Daoy (cell line): ENCODE measurements around the gene NOS1AP. TPM values are rescaled to one million over a fixed set of nuclear protein-coding genes. Genes with fewer than 3 reads are reported as not detected.
A peak's percentile ranks its signal among the peaks of the same experiment; 100 is the strongest.

ENCODE experiments used
- DNase-seq: peaks from one replicate; pipeline ENCODE4 v3.0.0-alpha.2; 2015; ENCODE audit warnings: low read depth
- total RNA-seq: library from RNA; depleted of rRNA; stranded (reverse); fragments of >200 nt; shearing (Covaris generic); gene quantifications from 2 replicates; pipeline ENCODE4 v1.2.3, GENCODE V29; 2014

NOS1AP gene
- total RNA-seq, 1 experiment from 2014 or later: 0.06 TPM

- no peak for DNase-seq
These were observed 20.3 kb downstream of the NOS1AP start for GRCh38 chr1:162089748-162090147.

GRCh38 chr1:162090378-162090777, 20.9 kb downstream of the NOS1AP start:
- DNase-seq: no peak

- no peak for DNase-seq
These were observed 22.4 kb downstream of the NOS1AP start for GRCh38 chr1:162091681-162092524.

- DNase-seq: no peak
These were observed 23.6 kb downstream of the NOS1AP start for GRCh38 chr1:162093095-162093494.

GRCh38 chr1:162094271-162094670, 24.8 kb downstream of the NOS1AP start:
- no peak for DNase-seq

GRCh38 chr1:162094723-162095122, 25.2 kb downstream of the NOS1AP start:
- DNase-seq: no peak

- no peak for DNase-seq
These were observed 38.4 kb downstream of the NOS1AP start for GRCh38 chr1:162107911-162108310.

- no peak for DNase-seq
These were observed 38.9 kb downstream of the NOS1AP start for GRCh38 chr1:162108426-162108825.

- DNase-seq: no peak
These were observed 41.4 kb downstream of the NOS1AP start for GRCh38 chr1:162110910-162111309.

- no peak for DNase-seq
These were observed 42.1 kb downstream of the NOS1AP start for GRCh38 chr1:162111572-162111971.

GRCh38 chr1:162113419-162113818, 43.9 kb downstream of the NOS1AP start:
- DNase-seq: no peak

- DNase-seq: no peak
These were observed 47.7 kb downstream of the NOS1AP start for GRCh38 chr1:162117039-162117774.

- no peak for DNase-seq
These were observed 48.6 kb downstream of the NOS1AP start for GRCh38 chr1:162118063-162118462.

GRCh38 chr1:162128693-162129356, 59.3 kb downstream of the NOS1AP start:
- no peak for DNase-seq

GRCh38 chr1:162130308-162130707, 60.8 kb downstream of the NOS1AP start:
- no peak for DNase-seq

GRCh38 chr1:162131400-162132321, 62.2 kb downstream of the NOS1AP start:
- DNase-seq: no peak

- DNase-seq: no peak
These were observed 64.1 kb downstream of the NOS1AP start for GRCh38 chr1:162133566-162133965.

GRCh38 chr1:162134646-162135045, 65.2 kb downstream of the NOS1AP start:
- no peak for DNase-seq

GRCh38 chr1:162135271-162135775, 65.8 kb downstream of the NOS1AP start:
- no peak for DNase-seq

- DNase-seq: peak; percentile 83
These were observed 67.3 kb downstream of the NOS1AP start for GRCh38 chr1:162136760-162137159.
